Esophagus squamous epithelium (tissue), 5 donors: Measurements from ENCODE around the gene GSDMA. TPM values are rescaled to one million over a fixed set of nuclear protein-coding genes. Genes with fewer than 3 reads are reported as not detected.

Experiments used
- DNase-seq: peaks from one replicate; lab custom pipeline; 2025; lab: John Stamatoyannopoulos, UW
- H3K27ac ChIP-seq, 4 donors: fragments of 200-600 bp; sonication (generic); one replicate each; pipeline ENCODE4 v1.5.1; 2016 to 2019; ENCODE audit warnings: mild to moderate bottlenecking in 1 of 4
- H3K27me3 ChIP-seq, 4 donors: fragments of 200-600 bp; sonication (generic); 1 replicate in 3 of 4; 2 replicates in 1 of 4; pipeline versions ENCODE4 v1.5.1 to v1.6.0; 2017 to 2021; ENCODE audit warnings: antibody characterized with exemption in 1 of 4
- H3K36me3 ChIP-seq, 3 donors: fragments of 200-600 bp; sonication (generic); one replicate each; pipeline ENCODE4 v1.5.1; 2016 to 2019
- H3K4me1 ChIP-seq, 3 donors: fragments of 200-600 bp; sonication (generic); one replicate each; pipeline ENCODE4 v1.5.1; 2017 to 2019
- H3K4me3 ChIP-seq, 4 donors: fragments of 200-600 bp; sonication (generic); 1 replicate in 3 of 4; 2 replicates in 1 of 4; pipeline ENCODE4 v1.5.1; 2016 to 2019; ENCODE audit warnings: mild to moderate bottlenecking in 2 of 4, moderate library complexity in 1 of 4
- H3K9me3 ChIP-seq, 3 donors: fragments of 200-600 bp; sonication (generic); one replicate each; pipeline ENCODE4 v1.5.1; 2016 to 2019
- CTCF ChIP-seq, 6 experiments: fragments of 450-650 bp in 4 of 6; fragments of 200-600 bp in 2 of 6; sonication (generic) in 2 of 6; IDR thresholded peaks; one replicate each; pipeline ENCODE4 v1.5.1; 2016 to 2019; ENCODE audit warnings: antibody characterized with exemption in 6 of 6, mild to moderate bottlenecking in 4 of 6, moderate library complexity in 4 of 6
- POLR2A ChIP-seq, 4 donors: fragments of 450-650 bp; IDR thresholded peaks; one replicate each; pipeline ENCODE4 v1.6.1; 2017; ENCODE audit warnings: antibody characterized with exemption in 4 of 4, mild to moderate bottlenecking in 4 of 4, moderate library complexity in 3 of 4
- WGBS, 2 donors: methylation state at CpG; one replicate each; pipeline ENCODE4 v1.1.5; 2018; 5-methylcytosine and 5-hydroxymethylcytosine counted together
- intact Hi-C: fragments of 100-400 bp; cut with DNase I; formaldehyde crosslinking; loops from one replicate; pipeline ENCODE4 v1.15.0; 2022
- total RNA-seq, 4 donors: library from RNA; depleted of rRNA; stranded (reverse); fragments of >200 nt; gene quantifications; one replicate each; pipeline ENCODE4 v1.1.0, GENCODE V29; 2016
- donor health status: DM: yes; HTN: yes; CAD: no.

GSDMA gene
- total RNA-seq, 4 donors from 2014 or later = 1.1 to 3.0 (median 1.8) TPM

GRCh38 chr17:39972271-39972670 lies 9.5 kb downstream of the GSDMA start:
- Histone ChIP-seq H3K4me3 (no peak overlapping the region), H3K27ac (peak overlapping the region in 1 of 4 donors; percentile 32), H3K27me3 (peaks cover 0 to 67% (median 0%) of the 10 kb centered on the region in 4 donors), H3K4me1 (no peaks in the 10 kb centered on the region), H3K36me3 (no peaks in the 10 kb centered on the region), H3K9me3 (no peaks in the 10 kb centered on the region)
- intact Hi-C loops = no loop called here
- TF ChIP-seq POLR2A (IDR thresholded peaks at IDR 0.05) = no peak
- TF ChIP-seq CTCF (IDR thresholded peaks at IDR 0.05) = no peak
- 34 to 37% methylated on average over 3 of the region's 3 CpGs for WGBS, 2 donors
- DNase-seq = no peak

GRCh38 chr17:39973496-39973895 lies 10.7 kb downstream of the GSDMA start:
- Histone ChIP-seq H3K27ac (no peak overlapping the region), H3K9me3 (no peaks in the 10 kb centered on the region), H3K36me3 (no peaks in the 10 kb centered on the region), H3K4me3 (no peak overlapping the region), H3K27me3 (peaks cover 0 to 69% (median 0%) of the 10 kb centered on the region in 4 donors), H3K4me1 (no peaks in the 10 kb centered on the region)
- intact Hi-C loops = no loop called here
- WGBS, 2 donors = 75 to 85% methylated on average over 2 of the region's 2 CpGs
- no peak for DNase-seq
- TF ChIP-seq POLR2A (IDR thresholded peaks at IDR 0.05) (no peak), CTCF (IDR thresholded peaks at IDR 0.05) (no peak)

- no peak for DNase-seq
- intact Hi-C loops = no loop called here
- no peak for TF ChIP-seq POLR2A (IDR thresholded peaks at IDR 0.05)
- no peak for TF ChIP-seq CTCF (IDR thresholded peaks at IDR 0.05)
- no peaks in the 10 kb centered on the region for H3K9me3 ChIP-seq
- 75 to 90% methylated on average over 3 to 5 of the region's 5 CpGs for WGBS, 2 donors
- no peaks in the 10 kb centered on the region for H3K36me3 ChIP-seq
- H3K27ac ChIP-seq = no peak overlapping the region
- no peak overlapping the region for H3K4me3 ChIP-seq
- peaks cover 0 to 67% (median 0%) of the 10 kb centered on the region in 4 donors for H3K27me3 ChIP-seq
- peaks cover 0 to 6% (median 2%) of the 10 kb centered on the region in 3 donors for H3K4me1 ChIP-seq
Observed at GRCh38 chr17:39974433-39974832, 11.6 kb downstream of the GSDMA start.

- Histone ChIP-seq H3K27ac (no peak overlapping the region), H3K27me3 (peaks cover 0 to 56% (median 0%) of the 10 kb centered on the region in 4 donors), H3K4me1 (peaks cover 0 to 14% (median 8%) of the 10 kb centered on the region in 3 donors), H3K4me3 (no peak overlapping the region), H3K9me3 (no peaks in the 10 kb centered on the region), H3K36me3 (no peaks in the 10 kb centered on the region)
- 75 to 77% methylated on average over 1 to 4 of the region's 4 CpGs for WGBS, 2 donors
- no peak for DNase-seq
- TF ChIP-seq CTCF (IDR thresholded peaks at IDR 0.05) (no peak), POLR2A (IDR thresholded peaks at IDR 0.05) (no peak)
- intact Hi-C loops = no loop called here
Observed at GRCh38 chr17:39975801-39976200, 13.0 kb downstream of the GSDMA start.

- H3K4me3 ChIP-seq = no peak overlapping the region
- peaks cover 0 to 29% (median 0%) of the 10 kb centered on the region in 4 donors for H3K27me3 ChIP-seq
- TF ChIP-seq POLR2A (IDR thresholded peaks at IDR 0.05) = no peak
- TF ChIP-seq CTCF (IDR thresholded peaks at IDR 0.05) = no peak
- DNase-seq = no peak
- peaks cover 15 to 37% (median 21%) of the 10 kb centered on the region in 3 donors for H3K4me1 ChIP-seq
- peaks cover 0 to 7% (median under 1%) of the 10 kb centered on the region in 3 donors for H3K36me3 ChIP-seq
- intact Hi-C loops = no loop called here
- no peaks in the 10 kb centered on the region for H3K9me3 ChIP-seq
- WGBS, 2 donors = 42 to 54% methylated on average over 5 of the region's 5 CpGs
- peak overlapping the region in 1 of 4 donors; percentile 96 for H3K27ac ChIP-seq
Observed at GRCh38 chr17:39979016-39979670, 16.3 kb downstream of the GSDMA start.
